SK-N-MC (cell line): Measurements from ENCODE around the gene SSBP2.

Source experiments
- EZH2 ChIP-seq: fragments of 200-600 bp; sonication (generic); IDR thresholded peaks from one replicate; pipeline ENCODE4 v1.6.1; 2017; ENCODE audit warnings: antibody characterized with exemption
- FOXP2 ChIP-seq: optimal IDR thresholded peaks from 2 replicates; pipeline ENCODE3; 2011; ENCODE audit warnings: mild to moderate bottlenecking, moderate library complexity; ENCODE audit not compliant: insufficient read depth; ENCODE audit errors: extremely low read length, control extremely low read depth
- POLR2AphosphoS5 ChIP-seq: IDR thresholded peaks from 2 replicates; pipeline ENCODE4 v1.6.1; 2012; ENCODE audit warnings: mild to moderate bottlenecking, low read depth, low read length, borderline replicate concordance

GRCh38 chr5:81633471-81633870 is 117.4 kb downstream of the SSBP2 start:
- TF ChIP-seq POLR2AphosphoS5 (no peak), EZH2 (no peak), FOXP2 (no peak)
